ENCODE results near the gene NFYC. TPM values are rescaled to one million over a fixed set of nuclear protein-coding genes. Genes with fewer than 3 reads are reported as not detected.

NFYC gene
- polyA plus RNA-seq, 1 of the 3 experiments (the other 2 are of a cell fraction), result 72.4 TPM

GRCh38 chr1:40732756-40733301 lies 41.3 kb downstream of the NFYC start:
- Histone ChIP-seq H2AFZ (ENCODE audit: low read depth) (no peak overlapping the region), H3K9me3 (no peaks in the 10 kb centered on the region), H3K79me2 (ENCODE audit: insufficient read depth) (peaks cover 92% of the 10 kb centered on the region), H3K27ac (ENCODE audit: low read depth in 2 of 2, low read length in 1 of 2) (no peak overlapping the region), H3K36me3 (replicated peaks in 1 of 2; ENCODE audit: control insufficient read depth in 1 of 2, insufficient read depth in 2 of 2, low read length in 1 of 2) (no peaks in the 10 kb centered on the region), H3K4me2 (no peak overlapping the region), H3K27me3 (ENCODE audit: insufficient read depth) (no peaks in the 10 kb centered on the region), H4K20me1 (ENCODE audit: insufficient read depth) (peaks cover 2% of the 10 kb centered on the region; the same call in 1 of the 2 replicates), H3K4me3 (ENCODE audit: low read depth in 2 of 2, low read length in 1 of 2) (no peak overlapping the region), H3K9me2 (no peaks in the 10 kb centered on the region), H3K4me1 (ENCODE audit: control insufficient read depth in 1 of 2, insufficient read depth in 2 of 2, low read depth in 1 of 2, low read length in 1 of 2) (peaks cover 0 to under 1% of the 10 kb centered on the region in 2 experiments; a peak in 1 of 4 replicates), H3F3A (replicated peaks; ENCODE audit: insufficient read depth) (peaks cover 5% of the 10 kb centered on the region), H3K9ac (no peak overlapping the region)
- no peak for DNase-seq
- WGBS (ENCODE audit: low lambda C conversion rate), result 93% methylated on average over 2 of the region's 2 CpGs
- POLR2A ChIA-PET, result interaction anchor here (0.9 kb wide), 1 partner anchor 11 kb away, joined by 3 read pairs; no protein-coding TSS in a partner anchor
- TF ChIP-seq EP300 (IDR thresholded peaks at IDR 0.05; ENCODE audit: borderline replicate concordance in 1 of 2, low read depth in 1 of 2, low read length in 1 of 2) (no peak), ELF1 (IDR thresholded peaks at IDR 0.05) (no peak), FOXJ3 (CRISPR knock-in tag; IDR thresholded peaks at IDR 0.05) (no peak), SMC3 (IDR thresholded peaks at IDR 0.05; ENCODE audit: low read depth, low read length) (no peak), GABPA (IDR thresholded peaks at IDR 0.05; ENCODE audit: low read depth) (no peak), EZH2phosphoT487 (IDR thresholded peaks at IDR 0.05; ENCODE audit: borderline replicate concordance, low read depth) (no peak), FOSL2 (IDR thresholded peaks at IDR 0.05; ENCODE audit: borderline replicate concordance, low read depth) (no peak), MXI1 (IDR thresholded peaks at IDR 0.05; ENCODE audit: low read depth, low read length) (no peak)
- TF ChIP-seq, protein P1, sequence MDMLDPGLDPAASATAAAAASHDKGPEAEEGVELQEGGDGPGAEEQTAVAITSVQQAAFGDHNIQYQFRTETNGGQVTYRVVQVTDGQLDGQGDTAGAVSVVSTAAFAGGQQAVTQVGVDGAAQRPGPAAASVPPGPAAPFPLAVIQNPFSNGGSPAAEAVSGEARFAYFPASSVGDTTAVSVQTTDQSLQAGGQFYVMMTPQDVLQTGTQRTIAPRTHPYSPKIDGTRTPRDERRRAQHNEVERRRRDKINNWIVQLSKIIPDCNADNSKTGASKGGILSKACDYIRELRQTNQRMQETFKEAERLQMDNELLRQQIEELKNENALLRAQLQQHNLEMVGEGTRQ (IDR thresholded peaks at IDR 0.05; ENCODE audit: borderline replicate concordance, low read depth, low read length), result no peak
- CTCF ChIA-PET, result no interaction called here

DNA sequence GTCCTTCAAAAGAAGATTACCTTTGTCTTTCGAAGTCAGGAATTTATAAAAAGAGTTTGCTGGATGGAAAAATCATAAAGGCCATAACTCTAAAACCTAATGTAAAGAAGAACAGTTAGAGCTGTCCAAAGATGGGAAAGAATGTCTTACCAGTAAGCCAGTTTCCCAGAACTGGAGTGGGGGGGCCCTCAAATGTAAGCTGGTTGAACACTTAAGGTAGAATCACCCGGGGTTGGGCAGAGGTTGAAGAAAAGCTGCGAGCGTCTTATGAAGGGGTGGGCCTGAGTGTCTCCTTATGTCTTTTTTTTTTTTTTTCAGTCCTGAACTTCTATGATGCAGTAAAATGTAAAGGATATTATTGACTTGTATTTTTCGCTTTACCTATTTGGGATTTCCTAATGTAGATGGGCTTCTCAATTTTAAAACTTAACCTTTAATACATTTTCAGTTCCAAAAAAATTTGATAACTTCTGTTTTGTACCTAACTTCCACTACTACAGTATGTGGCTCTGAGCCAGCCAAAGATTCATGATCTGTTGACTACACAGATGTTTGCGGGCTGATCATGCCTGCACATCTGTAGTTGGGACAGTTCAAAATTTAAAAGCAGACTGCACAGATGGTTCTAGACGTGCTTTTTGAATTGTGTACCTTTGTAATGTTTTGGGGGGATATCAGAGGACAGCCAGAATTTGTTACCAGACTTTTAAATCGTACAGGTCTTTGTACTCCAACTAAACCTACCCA lies 43.6 kb downstream of the NFYC start:
- DNase-seq, result no peak
- Histone ChIP-seq H3K36me3 (replicated peaks in 1 of 2; ENCODE audit: control insufficient read depth in 1 of 2, insufficient read depth in 2 of 2, low read length in 1 of 2) (peaks cover 10 to 15% of the 10 kb centered on the region in 2 experiments), H2AFZ (ENCODE audit: low read depth) (no peak overlapping the region), H3K9ac (no peak overlapping the region), H3K27me3 (ENCODE audit: insufficient read depth) (no peaks in the 10 kb centered on the region), H3K79me2 (ENCODE audit: insufficient read depth) (peaks cover 81% of the 10 kb centered on the region), H3K9me2 (no peaks in the 10 kb centered on the region), H3K4me1 (ENCODE audit: control insufficient read depth in 1 of 2, insufficient read depth in 2 of 2, low read depth in 1 of 2, low read length in 1 of 2) (no peaks in the 10 kb centered on the region), H3K27ac (ENCODE audit: low read depth in 2 of 2, low read length in 1 of 2) (no peak overlapping the region), H3K4me3 (ENCODE audit: low read depth in 2 of 2, low read length in 1 of 2) (no peak overlapping the region), H3F3A (replicated peaks; ENCODE audit: insufficient read depth) (peaks cover 5% of the 10 kb centered on the region), H4K20me1 (ENCODE audit: insufficient read depth) (no peaks in the 10 kb centered on the region), H3K4me2 (no peak overlapping the region), H3K9me3 (no peaks in the 10 kb centered on the region)
- WGBS (ENCODE audit: low lambda C conversion rate), result 95% methylated on average over 8 of the region's 8 CpGs
- CTCF ChIA-PET, result interaction anchor here (0.6 to 0.9 kb wide), 4 partner anchors 15 to 215 kb away, joined by 3 read pairs; no protein-coding TSS in a partner anchor
- POLR2A ChIA-PET, result no interaction called here
- no peak for TF ChIP-seq CTCF (IDR thresholded peaks at IDR 0.05)
- TF ChIP-seq, protein P2, sequence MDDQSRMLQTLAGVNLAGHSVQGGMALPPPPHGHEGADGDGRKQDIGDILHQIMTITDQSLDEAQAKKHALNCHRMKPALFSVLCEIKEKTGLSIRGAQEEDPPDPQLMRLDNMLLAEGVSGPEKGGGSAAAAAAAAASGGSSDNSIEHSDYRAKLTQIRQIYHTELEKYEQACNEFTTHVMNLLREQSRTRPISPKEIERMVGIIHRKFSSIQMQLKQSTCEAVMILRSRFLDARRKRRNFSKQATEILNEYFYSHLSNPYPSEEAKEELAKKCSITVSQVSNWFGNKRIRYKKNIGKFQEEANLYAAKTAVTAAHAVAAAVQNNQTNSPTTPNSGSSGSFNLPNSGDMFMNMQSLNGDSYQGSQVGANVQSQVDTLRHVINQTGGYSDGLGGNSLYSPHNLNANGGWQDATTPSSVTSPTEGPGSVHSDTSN (IDR thresholded peaks at IDR 0.05), result no peak
- TF ChIP-seq CHD2 (IDR thresholded peaks at IDR 0.05; ENCODE audit: low read length, partially characterized antibody), result no peak
- TF ChIP-seq MAX (IDR thresholded peaks at IDR 0.05; ENCODE audit: low read depth), result no peak
- no peak for TF ChIP-seq JUND (IDR thresholded peaks at IDR 0.05)
- no peak for TF ChIP-seq ELF1 (IDR thresholded peaks at IDR 0.05)
- TF ChIP-seq RXRA (IDR thresholded peaks at IDR 0.05; ENCODE audit: borderline replicate concordance, low read depth), result no peak
- TF ChIP-seq TEAD4 (IDR thresholded peaks at IDR 0.05; ENCODE audit: borderline replicate concordance, insufficient read depth), result no peak
- TF ChIP-seq, protein P3, sequence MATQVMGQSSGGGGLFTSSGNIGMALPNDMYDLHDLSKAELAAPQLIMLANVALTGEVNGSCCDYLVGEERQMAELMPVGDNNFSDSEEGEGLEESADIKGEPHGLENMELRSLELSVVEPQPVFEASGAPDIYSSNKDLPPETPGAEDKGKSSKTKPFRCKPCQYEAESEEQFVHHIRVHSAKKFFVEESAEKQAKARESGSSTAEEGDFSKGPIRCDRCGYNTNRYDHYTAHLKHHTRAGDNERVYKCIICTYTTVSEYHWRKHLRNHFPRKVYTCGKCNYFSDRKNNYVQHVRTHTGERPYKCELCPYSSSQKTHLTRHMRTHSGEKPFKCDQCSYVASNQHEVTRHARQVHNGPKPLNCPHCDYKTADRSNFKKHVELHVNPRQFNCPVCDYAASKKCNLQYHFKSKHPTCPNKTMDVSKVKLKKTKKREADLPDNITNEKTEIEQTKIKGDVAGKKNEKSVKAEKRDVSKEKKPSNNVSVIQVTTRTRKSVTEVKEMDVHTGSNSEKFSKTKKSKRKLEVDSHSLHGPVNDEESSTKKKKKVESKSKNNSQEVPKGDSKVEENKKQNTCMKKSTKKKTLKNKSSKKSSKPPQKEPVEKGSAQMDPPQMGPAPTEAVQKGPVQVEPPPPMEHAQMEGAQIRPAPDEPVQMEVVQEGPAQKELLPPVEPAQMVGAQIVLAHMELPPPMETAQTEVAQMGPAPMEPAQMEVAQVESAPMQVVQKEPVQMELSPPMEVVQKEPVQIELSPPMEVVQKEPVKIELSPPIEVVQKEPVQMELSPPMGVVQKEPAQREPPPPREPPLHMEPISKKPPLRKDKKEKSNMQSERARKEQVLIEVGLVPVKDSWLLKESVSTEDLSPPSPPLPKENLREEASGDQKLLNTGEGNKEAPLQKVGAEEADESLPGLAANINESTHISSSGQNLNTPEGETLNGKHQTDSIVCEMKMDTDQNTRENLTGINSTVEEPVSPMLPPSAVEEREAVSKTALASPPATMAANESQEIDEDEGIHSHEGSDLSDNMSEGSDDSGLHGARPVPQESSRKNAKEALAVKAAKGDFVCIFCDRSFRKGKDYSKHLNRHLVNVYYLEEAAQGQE (IDR thresholded peaks at IDR 0.05; ENCODE audit: low read depth, low read length), result no peak
- TF ChIP-seq GABPA (IDR thresholded peaks at IDR 0.05; ENCODE audit: low read depth), result no peak
- no peak for TF ChIP-seq POLR2AphosphoS5 (IDR thresholded peaks at IDR 0.05; ENCODE audit: low read depth, low read length)
- TF ChIP-seq RCOR1 (IDR thresholded peaks at IDR 0.05; ENCODE audit: low read length), result no peak

Measured in SK-N-SH (cell line).